ENCODE data around the gene E2F2.
A peak's percentile ranks its signal among the peaks of the same experiment; 100 is the strongest.
"Not testable (repeated sequence)": the region's sequence is repeated elsewhere in the genome, so short reads cannot be mapped to it uniquely, and the experiment has no call there.

The E2F2 gene

DNA sequence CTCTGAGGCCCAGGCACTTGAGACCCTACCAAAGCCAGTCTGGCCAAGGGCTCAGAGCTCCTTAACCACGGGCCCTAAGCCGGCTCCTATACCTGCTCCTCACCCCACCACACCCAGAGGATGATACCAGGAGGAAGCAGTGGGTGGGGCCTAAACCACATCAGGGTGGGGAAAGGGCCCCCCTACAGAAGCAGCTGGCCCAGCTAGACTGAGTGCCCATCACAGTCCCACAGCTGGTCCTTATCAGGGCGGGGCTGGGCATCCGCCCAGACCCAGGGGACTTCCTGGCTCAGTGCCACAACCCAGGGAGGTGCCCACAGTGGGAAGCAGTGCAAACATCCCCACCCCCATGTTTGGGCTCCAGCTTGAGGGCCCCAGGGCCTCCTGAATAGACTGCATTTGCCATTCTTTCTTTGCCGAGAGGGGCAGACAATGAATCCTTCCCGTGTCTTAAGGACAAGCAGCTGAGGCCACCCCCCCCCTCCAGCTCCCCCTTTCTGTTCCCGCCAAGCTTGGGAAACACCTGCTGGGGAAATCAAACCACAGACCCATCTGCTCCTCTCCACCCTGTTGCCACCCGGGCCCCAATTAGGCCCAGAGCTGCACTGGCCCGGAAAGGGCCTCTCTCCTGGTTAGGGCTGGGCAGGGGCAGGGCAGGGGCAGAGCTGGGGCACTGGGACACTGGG, 6.2 kb downstream of the E2F2 start:
- peak; percentile 51 for DNase-seq (ENCODE audit: low spot score)

DNA sequence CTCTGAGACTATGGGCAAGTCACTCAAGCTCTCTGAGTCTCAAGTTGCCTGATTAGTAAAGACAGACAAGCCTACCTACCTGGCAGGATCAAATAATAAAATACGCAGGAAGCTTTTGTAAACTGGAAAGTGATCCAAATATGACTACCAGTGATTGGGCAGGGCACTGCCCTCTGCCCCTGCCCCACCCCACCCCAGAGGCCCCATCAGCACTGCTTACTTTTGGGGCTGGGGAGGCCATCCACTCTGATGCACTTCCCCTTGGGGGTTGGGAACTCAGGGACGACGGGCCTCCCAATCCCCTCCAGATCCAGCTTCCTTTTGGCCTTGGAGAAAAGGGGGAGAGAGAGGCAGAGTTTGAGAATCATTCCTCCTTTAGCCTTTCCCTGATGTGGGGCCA, 6.9 kb downstream of the E2F2 start:
- DNase-seq (ENCODE audit: low spot score): no peak

- no peak for DNase-seq (ENCODE audit: low spot score)
Measured at GRCh38 chr1:23522244-23522982, 8.6 kb downstream of the E2F2 start.

DNA sequence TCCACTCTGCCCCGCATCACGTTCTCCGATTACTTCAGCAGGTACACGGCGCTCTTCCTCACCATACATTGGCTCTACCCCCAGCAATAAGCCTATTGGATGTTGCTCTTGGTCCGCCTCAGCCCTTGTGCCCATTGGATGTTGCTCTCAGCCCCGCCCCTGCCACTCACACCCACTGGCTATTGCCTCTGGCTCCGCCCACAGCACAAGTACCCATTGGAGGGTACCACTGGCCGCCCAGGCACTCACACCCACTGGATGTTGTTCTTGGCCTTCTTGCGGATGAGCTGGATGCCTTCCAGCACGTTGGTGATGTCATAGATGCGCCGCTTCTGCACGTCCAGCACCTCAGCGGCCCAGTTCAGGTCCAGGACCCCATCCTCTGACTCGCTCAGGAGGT, 9.4 kb downstream of the E2F2 start:
- DNase-seq (ENCODE audit: low spot score): no peak

GRCh38 chr1:23517581-23517980, 13.5 kb downstream of the E2F2 start:
- no peak for DNase-seq (ENCODE audit: low spot score)

- DNase-seq (ENCODE audit: low spot score): no peak
Measured at GRCh38 chr1:23515905-23516304, 15.1 kb downstream of the E2F2 start.

GRCh38 chr1:23514111-23514679, 16.8 kb downstream of the E2F2 start:
- no peak for DNase-seq (ENCODE audit: low spot score)

GRCh38 chr1:23509896-23510295, 21.1 kb downstream of the E2F2 start:
- no peak for DNase-seq (ENCODE audit: low spot score)

DNA sequence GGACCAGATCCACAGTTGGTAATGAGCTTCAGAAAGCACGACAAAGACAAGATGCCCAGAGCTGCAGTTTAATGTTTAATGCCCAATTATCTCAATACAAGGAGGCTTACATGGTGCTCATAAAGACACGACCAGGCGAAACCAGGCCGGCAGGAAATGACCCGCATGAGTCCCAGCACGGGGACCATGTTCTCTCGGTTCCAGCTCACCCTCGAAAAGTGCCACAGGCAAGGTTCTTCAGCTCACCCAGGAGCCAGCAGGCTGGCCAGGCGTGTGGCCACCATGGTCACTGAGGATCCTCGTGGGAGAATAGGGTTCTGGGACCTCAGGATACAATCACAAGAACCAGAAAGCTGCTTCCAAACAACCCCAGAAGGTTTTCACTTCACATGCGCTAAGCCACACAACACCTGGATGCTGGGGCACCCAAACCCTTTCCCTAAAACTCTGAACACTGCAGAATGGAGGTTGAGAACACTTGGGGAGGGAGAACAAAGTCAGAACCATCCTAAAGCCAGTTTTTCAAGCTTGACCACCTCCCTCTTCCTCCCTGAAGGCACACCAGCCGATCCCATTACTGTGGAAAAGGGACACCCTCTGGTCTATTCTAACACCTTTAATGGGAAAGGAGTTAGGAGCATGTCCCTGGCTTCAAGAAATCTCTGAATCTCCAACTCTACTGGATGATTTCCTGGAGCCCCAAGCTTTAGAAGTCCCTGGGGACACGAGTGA, 24.5 kb downstream of the E2F2 start:
- DNase-seq (ENCODE audit: low spot score): no peak

- DNase-seq (ENCODE audit: low spot score): no peak
Measured at GRCh38 chr1:23505851-23506250, 25.2 kb downstream of the E2F2 start.

GRCh38 chr1:23504156-23504555, 26.9 kb downstream of the E2F2 start:
- DNase-seq (ENCODE audit: low spot score): not testable (repeated sequence)

DNA sequence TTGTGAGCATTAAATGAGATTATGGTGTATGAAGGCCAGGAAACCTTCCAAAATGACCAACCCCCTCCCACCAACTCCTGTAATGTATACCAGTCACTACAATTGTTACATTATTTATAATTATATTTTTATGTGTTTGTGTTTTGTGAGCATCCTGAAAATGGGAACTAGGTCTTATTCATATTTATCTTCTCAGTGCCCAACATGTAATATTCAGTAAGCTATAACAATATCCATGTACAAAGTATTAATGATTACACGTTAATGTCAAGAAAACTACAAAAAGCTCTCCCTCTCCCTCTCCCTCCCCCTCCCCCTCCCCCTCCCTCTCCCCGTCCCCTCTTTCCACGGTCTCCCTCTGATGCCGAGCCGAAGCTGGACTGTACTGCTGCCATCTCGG, 28.1 kb downstream of the E2F2 start:
- no peak for DNase-seq (ENCODE audit: low spot score)

- DNase-seq (ENCODE audit: low spot score): no peak
Measured at GRCh38 chr1:23500466-23500865, 30.6 kb downstream of the E2F2 start.

DNA sequence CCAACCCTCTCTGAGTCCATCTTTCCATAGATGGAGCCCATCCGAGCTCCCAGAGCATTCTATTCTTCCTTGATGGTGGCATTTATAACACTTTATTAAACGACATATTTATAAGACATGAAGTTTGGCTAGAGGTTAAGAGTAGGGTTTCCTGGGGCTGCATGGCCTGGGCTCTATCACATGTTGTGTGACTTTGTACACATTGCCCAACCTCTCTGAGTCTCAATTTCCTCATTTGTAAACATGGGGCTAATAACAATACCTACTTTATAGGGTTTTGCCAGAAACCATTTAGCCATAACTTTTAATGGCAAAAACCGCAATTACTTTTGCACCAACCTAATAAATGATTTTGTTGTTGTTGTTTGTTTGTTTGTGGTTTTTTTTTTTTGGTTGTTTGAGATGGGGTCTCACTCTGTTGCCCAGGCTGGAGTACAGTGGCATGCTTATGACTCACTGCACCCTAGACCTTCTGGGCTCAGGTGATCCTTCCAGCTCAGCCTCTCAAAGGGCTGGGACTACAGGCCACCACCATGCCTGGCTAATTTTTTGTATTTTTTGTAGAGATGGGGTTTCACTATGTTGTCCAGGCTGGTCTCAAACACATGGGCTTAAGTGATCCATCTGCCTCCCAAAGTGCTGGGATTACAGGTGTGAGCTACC, 33.1 kb downstream of the E2F2 start:
- no peak for DNase-seq (ENCODE audit: low spot score)

GRCh38 chr1:23496490-23497181, 34.4 kb downstream of the E2F2 start:
- no peak for DNase-seq (ENCODE audit: low spot score)

- DNase-seq (ENCODE audit: low spot score): not testable (repeated sequence)
Measured at GRCh38 chr1:23494836-23495235, 36.2 kb downstream of the E2F2 start.

GRCh38 chr1:23492776-23493175, 38.3 kb downstream of the E2F2 start:
- DNase-seq (ENCODE audit: low spot score): not testable (repeated sequence)

DNA sequence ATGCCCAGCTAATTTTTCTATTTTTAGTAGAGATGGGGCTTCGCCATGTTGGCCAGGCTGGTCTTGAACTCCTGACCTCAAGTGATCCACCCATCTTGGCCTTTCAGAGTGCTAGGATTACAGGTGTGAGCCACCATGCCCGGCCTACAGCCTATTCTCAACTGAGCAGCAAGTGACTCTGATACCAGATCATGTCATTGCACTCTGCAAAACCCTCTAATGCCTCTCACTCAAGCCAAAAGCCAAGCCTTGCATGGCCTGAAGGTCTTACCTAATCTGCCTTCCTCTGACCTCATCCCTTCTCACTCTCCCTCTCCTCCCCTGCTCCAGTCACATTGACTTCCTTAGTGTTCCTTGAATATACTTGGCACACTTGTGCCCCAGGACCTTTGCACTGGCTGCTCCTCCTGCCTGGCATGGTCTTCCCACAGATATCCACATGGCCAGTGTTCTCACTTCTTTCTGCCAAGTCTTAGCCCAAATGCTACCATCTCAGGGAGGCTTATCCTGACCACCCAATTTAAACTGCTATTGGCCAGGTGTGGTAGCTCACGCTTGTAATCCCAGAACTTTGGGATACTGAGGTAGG, 38.8 kb downstream of the E2F2 start:
- DNase-seq (ENCODE audit: low spot score): no peak

GRCh38 chr1:23489842-23490241, 41.2 kb downstream of the E2F2 start:
- no peak for DNase-seq (ENCODE audit: low spot score)

GRCh38 chr1:23485002-23485332, 46.1 kb downstream of the E2F2 start:
- no peak for DNase-seq (ENCODE audit: low spot score)

DNA sequence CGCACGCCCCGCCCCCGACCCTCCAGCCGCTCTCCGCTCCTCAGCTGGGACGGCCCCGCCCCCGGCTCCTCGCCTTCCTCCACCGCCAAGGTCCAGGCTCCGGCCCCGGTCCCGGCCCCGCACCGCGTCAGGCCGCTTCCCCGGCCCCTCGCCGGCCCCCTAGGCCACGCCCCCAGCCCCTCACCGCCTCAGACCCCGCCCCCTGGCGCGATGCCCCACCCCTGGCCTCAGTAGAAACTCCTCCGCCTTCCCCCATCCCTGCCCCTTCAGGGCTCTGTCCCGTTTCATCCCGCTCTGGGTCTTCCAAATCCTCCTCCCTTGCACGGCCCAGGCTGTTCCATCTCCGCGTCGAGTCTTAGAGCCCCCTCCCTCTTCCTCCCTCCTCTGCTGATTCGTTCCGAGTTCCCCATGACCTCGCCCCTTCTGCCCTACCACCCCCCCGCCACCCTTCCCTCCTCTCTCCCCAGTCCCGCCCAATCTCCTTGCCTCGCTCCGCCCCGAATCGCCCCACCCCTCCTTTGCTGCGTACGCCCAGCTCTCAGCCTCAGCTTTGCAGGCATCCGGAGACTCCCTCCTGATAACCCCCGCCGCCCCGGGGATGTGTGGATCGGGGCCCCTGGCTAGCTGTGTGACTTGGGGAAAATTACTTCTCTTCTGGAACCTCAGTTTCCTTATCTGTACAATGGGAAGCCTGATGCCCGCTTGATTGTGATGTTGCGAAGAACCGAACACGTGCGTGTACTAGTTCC, 46.6 kb downstream of the E2F2 start:
- peak; percentile 86 for DNase-seq (ENCODE audit: low spot score)

Measured in LoVo (cell line).